Stimulated activated naive B cell treated with anti-CD40 and anti-IgM and Interleukin-4, amounts not matched to agents 10 μg/mL and 1 μg/mL and 100 μg/mL, for 72 hours (primary cell): ENCODE measurements around the gene MRC1.

Experiments used
- ATAC-seq, 2 donors: fragments of 150-1000 bp; cut with Tn5 transposase; replicated peaks; 2 replicates each; pipeline ENCODE4 v1.10.0; 2021; ENCODE audit warnings: moderate library complexity in 1 of 2
- DNase-seq: peaks from one replicate; pipeline ENCODE4 v3.0.0; 2021
- H3K27ac Mint-ChIP-seq: one replicate; pipeline ENCODE4 v1.8.0; 2022; ENCODE audit warnings: mild to moderate bottlenecking, mixed read lengths
- H3K27me3 Mint-ChIP-seq, 2 donors: one replicate each; pipeline ENCODE4 v1.8.0; 2022; ENCODE audit warnings: mixed read lengths in 2 of 2
- H3K36me3 Mint-ChIP-seq, 2 donors: one replicate each; pipeline ENCODE4 v1.8.0; 2022; ENCODE audit warnings: mixed read lengths in 2 of 2, mild to moderate bottlenecking in 1 of 2
- H3K4me1 Mint-ChIP-seq, 2 donors: one replicate each; pipeline ENCODE4 v1.8.0; 2022; ENCODE audit warnings: mixed read lengths in 2 of 2, mild to moderate bottlenecking in 1 of 2
- H3K4me3 Mint-ChIP-seq, 2 donors: one replicate each; pipeline ENCODE4 v1.8.0; 2022; ENCODE audit warnings: mild to moderate bottlenecking in 2 of 2, mixed read lengths in 2 of 2, moderate library complexity in 1 of 2
- H3K9me3 Mint-ChIP-seq, 2 donors: one replicate each; pipeline ENCODE4 v1.8.0; 2022; ENCODE audit warnings: mixed read lengths in 2 of 2, mild to moderate bottlenecking in 1 of 2

MRC1 gene

DNA sequence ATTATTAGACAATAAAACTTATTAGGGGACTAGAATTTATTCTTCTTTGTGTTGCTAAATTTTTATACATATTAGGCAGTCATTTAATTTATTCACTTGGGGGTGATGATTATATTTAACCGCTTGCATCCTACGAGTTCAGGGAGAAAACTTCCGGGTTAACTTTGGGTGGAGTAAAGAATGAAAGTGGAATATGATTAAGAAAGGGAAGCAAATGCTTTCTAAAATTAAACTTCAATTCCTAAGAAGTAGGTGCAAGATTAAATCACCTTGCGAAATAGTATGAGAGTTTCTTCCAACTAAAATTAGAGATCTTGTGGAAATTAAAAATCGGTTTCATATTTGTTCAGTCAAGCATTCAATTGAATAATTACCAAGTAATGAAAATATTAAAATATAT lies 33.5 kb downstream of the MRC1 start:
- H3K9me3 Mint-ChIP-seq: no peaks in the 10 kb centered on the region
- H3K36me3 Mint-ChIP-seq: no peaks in the 10 kb centered on the region
- no peak overlapping the region for H3K27ac Mint-ChIP-seq
- H3K27me3 Mint-ChIP-seq: peaks cover 11 to 12% of the 10 kb centered on the region in 2 donors
- ATAC-seq (no peak), DNase-seq (no peak)
- H3K4me3 Mint-ChIP-seq: no peak overlapping the region
- H3K4me1 Mint-ChIP-seq: peaks cover 5 to 10% of the 10 kb centered on the region in 2 donors

DNA sequence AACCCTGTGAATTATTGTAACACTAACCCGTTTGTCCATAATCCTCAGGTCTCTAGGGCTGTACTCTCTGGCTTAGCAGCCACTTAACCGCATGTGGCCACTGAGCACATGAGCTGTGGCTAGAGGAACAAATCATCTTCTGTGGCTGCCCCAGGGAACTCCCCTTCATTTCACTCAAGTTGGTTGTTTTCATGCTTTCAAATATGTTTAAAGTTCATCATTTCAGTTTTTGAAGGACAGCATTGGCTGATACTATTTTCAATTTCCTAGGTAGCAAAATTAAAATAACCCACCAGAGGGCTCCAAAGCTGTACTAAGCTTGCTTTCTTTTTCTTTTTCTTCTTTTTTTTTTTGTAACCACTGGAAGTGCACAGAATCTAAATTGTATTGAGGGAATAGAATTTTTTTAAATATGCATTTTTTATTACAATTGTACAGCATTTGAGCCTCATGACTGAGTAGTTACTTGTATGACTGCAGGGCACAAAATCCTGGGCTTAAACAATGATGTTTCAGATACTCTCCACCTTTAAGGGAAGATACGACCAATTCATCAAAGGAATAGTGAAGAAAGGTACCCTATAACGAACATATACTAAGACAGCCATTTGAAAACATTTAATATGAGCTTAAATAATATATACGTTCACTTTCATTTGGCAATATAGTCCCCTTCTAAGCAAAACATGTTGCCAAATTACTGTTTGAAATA lies 38.6 kb downstream of the MRC1 start:
- peak; percentile 82 to 89 for ATAC-seq

DNA sequence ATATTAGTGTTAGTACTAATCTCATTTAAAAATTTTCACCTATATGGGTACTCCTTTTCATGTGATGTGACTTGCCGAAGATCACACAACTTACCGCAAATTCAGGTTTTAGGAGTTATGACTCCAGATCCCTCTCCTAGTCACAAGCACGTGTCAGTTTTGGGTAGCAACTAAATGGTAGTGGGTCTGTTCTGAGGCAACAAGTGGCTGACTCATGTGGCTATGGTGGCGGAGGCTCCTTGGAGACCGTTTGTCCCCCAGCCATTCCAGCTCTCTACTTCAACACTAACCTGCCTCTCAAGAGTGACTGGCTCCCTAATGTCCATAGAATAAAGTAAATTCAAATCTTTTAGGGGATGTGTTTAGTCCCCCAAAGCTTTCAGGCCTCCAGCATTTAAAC lies 39.5 kb downstream of the MRC1 start:
- H3K27ac Mint-ChIP-seq: no peak overlapping the region
- H3K4me1 Mint-ChIP-seq: peaks cover 3 to 5% of the 10 kb centered on the region in 2 donors
- no peaks in the 10 kb centered on the region for H3K36me3 Mint-ChIP-seq
- DNase-seq: no peak
- ATAC-seq: no peak
- no peaks in the 10 kb centered on the region for H3K9me3 Mint-ChIP-seq
- peaks cover 7 to 11% of the 10 kb centered on the region in 2 donors for H3K27me3 Mint-ChIP-seq
- no peak overlapping the region for H3K4me3 Mint-ChIP-seq

More for the DNA sequence above, 38.6 kb downstream of the MRC1 start:
- no peak overlapping the region for H3K27ac Mint-ChIP-seq
- H3K4me3 Mint-ChIP-seq: no peak overlapping the region
- no peaks in the 10 kb centered on the region for H3K9me3 Mint-ChIP-seq
- H3K36me3 Mint-ChIP-seq: no peaks in the 10 kb centered on the region
- peaks cover 3 to 5% of the 10 kb centered on the region in 2 donors for H3K4me1 Mint-ChIP-seq
- no peak for DNase-seq
- peaks cover 7 to 11% of the 10 kb centered on the region in 2 donors for H3K27me3 Mint-ChIP-seq

DNA sequence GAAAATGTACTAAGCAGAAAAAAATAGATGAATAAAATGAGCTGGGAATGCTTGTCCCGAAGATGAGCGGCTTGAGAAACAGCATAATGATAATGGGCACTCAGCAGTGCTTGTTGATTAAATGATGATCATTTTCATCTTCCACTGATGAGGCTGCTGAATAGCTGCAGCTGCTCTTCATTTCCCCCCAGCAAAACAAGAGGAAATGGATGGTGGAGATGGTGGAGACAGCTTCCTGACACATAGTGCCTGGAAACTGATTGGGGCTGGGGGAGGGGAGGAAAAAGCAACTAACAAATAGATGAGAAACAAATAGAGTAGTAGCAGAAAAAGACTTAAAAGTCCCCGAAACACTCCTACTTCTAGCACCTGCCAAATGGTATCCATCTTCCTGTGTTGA lies 41.4 kb downstream of the MRC1 start:
- Mint-ChIP-seq H3K27me3 (peaks cover 0 to 5% of the 10 kb centered on the region in 2 donors), H3K4me1 (peaks cover 7 to 10% of the 10 kb centered on the region in 2 donors), H3K36me3 (no peaks in the 10 kb centered on the region), H3K9me3 (no peaks in the 10 kb centered on the region), H3K4me3 (no peak overlapping the region), H3K27ac (no peak overlapping the region)
- DNase-seq (no peak), ATAC-seq (no peak)

DNA sequence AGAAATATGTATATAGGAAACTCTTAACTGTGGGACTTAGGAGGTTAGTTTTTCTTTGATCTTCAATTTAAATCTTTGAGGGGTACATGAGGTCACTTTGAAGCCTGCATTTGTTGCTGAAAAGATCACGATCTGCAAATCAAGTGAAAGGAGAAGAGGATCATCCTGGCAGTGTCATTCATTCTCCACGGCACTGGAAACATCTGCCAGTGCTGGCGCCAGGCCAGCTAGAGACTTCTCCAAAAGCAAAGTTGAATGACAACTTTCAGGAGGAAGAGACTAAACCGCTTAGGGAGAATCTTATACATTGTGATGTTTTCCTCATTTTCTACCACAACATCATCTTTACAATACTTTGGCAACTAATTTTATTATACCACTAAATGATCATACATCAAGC lies 42.5 kb downstream of the MRC1 start:
- no peaks in the 10 kb centered on the region for H3K9me3 Mint-ChIP-seq
- no peak overlapping the region for H3K27ac Mint-ChIP-seq
- ATAC-seq (no peak), DNase-seq (no peak)
- H3K36me3 Mint-ChIP-seq: no peaks in the 10 kb centered on the region
- no peak overlapping the region for H3K4me3 Mint-ChIP-seq
- H3K27me3 Mint-ChIP-seq: peaks cover 0 to 5% of the 10 kb centered on the region in 2 donors
- H3K4me1 Mint-ChIP-seq: peaks cover 10 to 20% of the 10 kb centered on the region in 2 donors

DNA sequence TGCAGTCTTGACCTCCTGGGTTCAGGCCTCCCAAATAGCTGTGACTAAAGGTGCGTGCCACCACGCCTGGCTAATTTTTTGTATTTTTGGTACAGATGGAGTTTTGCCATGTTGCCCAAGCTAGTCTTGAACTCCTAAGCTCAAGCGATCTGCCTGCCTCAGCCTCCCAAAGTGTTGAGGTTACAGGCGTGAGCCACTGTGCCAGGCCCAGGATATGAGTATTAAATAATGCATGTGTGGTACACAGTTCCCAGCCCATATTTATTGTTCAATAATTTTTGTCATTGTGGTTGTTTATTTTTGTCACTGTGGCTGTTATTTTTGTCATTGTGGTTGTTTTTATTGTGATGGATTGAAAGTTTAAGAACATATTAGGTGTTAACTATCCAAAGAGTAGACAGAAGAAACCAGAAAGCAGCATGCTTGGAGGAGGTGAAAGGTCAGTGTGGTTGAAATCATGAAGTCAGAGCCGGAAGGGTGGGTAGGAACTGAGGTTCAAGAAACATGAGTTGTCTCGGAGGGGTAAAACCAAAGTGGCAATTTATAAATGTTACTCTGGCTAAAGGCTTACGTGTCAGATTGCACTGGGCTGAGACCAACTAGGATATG lies 45.0 kb downstream of the MRC1 start:
- H3K27ac Mint-ChIP-seq: no peak overlapping the region
- H3K4me1 Mint-ChIP-seq: peaks cover 19 to 36% of the 10 kb centered on the region in 2 donors
- H3K27me3 Mint-ChIP-seq: peaks cover 0 to 5% of the 10 kb centered on the region in 2 donors
- DNase-seq: no peak
- peak; percentile 67 to 70 for ATAC-seq
- H3K9me3 Mint-ChIP-seq: peaks cover 4 to 7% of the 10 kb centered on the region in 2 donors
- no peak overlapping the region for H3K4me3 Mint-ChIP-seq
- no peaks in the 10 kb centered on the region for H3K36me3 Mint-ChIP-seq

DNA sequence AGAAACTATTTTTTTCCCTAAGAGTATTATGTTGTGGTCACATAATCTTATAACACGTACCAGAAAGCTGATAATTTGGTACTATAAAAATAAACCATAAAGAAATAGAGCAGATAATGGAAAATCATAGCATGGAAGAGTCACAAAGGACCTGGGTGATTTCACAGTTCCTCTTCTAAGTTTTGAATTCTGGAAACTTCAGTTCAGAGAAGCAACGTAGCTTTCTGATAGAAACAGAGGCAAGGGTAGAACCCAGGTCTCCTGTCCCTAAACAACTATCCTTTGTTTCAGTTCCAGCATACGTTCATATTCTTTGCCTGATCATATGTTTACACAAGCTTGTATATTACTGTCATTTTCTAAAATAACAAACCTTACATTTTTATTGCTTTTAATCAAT lies 47.9 kb downstream of the MRC1 start:
- Mint-ChIP-seq H3K4me3 (no peak overlapping the region), H3K27ac (no peak overlapping the region), H3K4me1 (peaks cover 21 to 38% of the 10 kb centered on the region in 2 donors), H3K36me3 (peaks cover 0 to 3% of the 10 kb centered on the region in 2 donors), H3K27me3 (peaks cover 0 to 5% of the 10 kb centered on the region in 2 donors), H3K9me3 (peaks cover 8 to 9% of the 10 kb centered on the region in 2 donors)
- ATAC-seq (peak; percentile 52 to 55), DNase-seq (no peak)

DNA sequence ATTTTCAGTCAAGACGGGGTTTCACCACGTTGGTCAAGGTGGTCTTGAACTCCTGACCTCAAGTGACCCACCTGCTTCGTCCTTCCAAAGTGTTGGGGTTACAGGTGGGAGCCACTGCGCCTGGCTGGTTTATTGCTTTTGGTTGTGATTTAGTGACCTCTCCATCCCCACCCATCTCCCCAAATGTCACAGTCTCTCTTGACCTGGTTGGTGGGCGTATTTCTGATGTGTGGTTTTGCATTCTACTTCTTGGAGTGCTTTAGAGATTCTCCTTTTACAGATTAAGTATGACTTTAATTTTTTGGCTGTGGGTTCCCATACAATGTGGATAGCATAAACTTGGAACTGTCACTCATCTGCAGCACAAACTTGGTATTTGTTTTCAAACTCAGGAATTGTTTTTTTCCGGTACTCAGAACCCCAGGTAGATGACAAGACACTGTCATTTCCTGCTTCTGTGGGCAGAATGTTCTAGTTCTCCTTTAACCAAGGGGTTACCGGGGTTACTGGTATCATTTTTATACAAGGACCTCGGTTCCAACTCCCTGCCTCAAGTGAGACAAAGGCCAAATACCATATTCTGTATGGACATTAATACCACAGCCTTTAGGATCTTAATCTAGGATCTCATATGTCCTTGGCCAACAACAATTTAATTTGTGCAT lies 50.5 kb downstream of the MRC1 start:
- Mint-ChIP-seq H3K9me3 (peaks cover 8 to 9% of the 10 kb centered on the region in 2 donors), H3K4me3 (peak overlapping the region in 1 of 2 donors; percentile 20), H3K4me1 (peaks cover 17 to 34% of the 10 kb centered on the region in 2 donors), H3K36me3 (peaks cover 0 to 3% of the 10 kb centered on the region in 2 donors), H3K27ac (peak overlapping the region; percentile 9), H3K27me3 (peaks cover 5% of the 10 kb centered on the region in 2 donors)
- ATAC-seq (peak; percentile 78 to 85), DNase-seq (no peak)

DNA sequence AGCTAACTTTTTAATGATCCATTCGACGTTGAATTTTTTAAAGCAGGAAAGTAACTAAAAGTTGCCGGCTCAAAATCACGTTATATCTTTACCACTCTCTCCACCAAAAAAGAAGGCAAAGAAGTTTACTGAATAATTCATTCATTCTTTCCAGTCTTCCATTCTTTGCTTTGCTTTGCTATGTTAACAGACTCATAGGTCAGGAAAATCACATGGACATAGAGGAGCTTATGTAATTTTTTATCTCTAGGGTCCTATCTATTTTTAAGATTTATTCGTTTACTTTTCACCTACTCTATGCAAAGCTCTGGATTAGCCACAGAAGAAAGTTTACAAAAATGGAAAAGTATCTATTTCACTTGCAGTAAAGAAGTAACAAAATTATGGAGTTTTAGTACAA lies 52.6 kb downstream of the MRC1 start:
- Mint-ChIP-seq H3K36me3 (peaks cover 0 to 3% of the 10 kb centered on the region in 2 donors), H3K4me1 (peaks cover 13 to 22% of the 10 kb centered on the region in 2 donors), H3K27me3 (peaks cover 0 to 15% of the 10 kb centered on the region in 2 donors), H3K27ac (no peak overlapping the region), H3K4me3 (no peak overlapping the region), H3K9me3 (peaks cover 8% of the 10 kb centered on the region in 2 donors)
- ATAC-seq: no peak
- DNase-seq: no peak

DNA sequence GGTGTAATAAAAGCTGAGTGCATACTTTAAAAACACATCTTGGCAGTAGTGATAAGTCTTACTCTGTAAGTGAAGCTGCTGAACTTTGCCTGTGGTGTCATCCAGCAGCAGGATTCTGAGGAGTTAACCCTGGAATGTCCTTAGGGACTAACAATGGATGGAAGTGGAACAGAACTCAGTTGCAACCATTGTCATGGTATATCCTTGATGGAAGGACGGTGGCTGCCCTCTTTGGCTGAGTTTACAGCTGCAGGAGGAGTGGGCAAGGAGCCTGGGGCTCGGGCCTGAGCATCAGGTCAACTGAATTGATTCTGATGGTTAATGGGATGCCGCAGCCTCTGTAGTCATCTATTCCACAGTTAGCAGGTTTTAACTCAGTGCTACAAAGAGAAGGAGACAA lies 56.2 kb downstream of the MRC1 start:
- Mint-ChIP-seq H3K9me3 (peaks cover 2 to 3% of the 10 kb centered on the region in 2 donors), H3K27ac (no peak overlapping the region), H3K4me3 (no peak overlapping the region), H3K36me3 (no peaks in the 10 kb centered on the region), H3K27me3 (peaks cover 5 to 23% of the 10 kb centered on the region in 2 donors), H3K4me1 (peaks cover 0 to 6% of the 10 kb centered on the region in 2 donors)
- ATAC-seq (no peak), DNase-seq (no peak)

DNA sequence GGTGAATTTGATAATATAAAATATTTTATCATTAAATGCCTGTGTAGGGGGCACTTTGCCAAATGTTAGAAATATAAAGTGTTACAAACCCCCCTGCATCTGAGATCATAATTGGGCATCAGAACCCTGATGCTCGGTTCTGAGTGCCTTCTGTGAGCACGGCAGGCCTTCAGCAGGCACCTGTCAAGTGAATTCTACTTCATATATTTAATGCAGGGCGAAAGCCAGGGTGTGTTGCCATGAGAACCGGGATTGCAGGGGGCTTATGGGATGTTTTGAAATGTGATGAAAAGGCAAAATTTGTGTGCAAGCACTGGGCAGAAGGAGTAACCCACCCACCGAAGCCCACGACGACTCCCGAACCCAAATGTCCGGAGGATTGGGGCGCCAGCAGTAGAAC lies 57.2 kb downstream of the MRC1 start:
- peaks cover 0 to 14% of the 10 kb centered on the region in 2 donors for H3K4me1 Mint-ChIP-seq
- DNase-seq (no peak), ATAC-seq (no peak)
- peaks cover 0 to 2% of the 10 kb centered on the region in 2 donors for H3K9me3 Mint-ChIP-seq
- H3K36me3 Mint-ChIP-seq: no peaks in the 10 kb centered on the region
- H3K27ac Mint-ChIP-seq: no peak overlapping the region
- H3K27me3 Mint-ChIP-seq: peaks cover 5 to 23% of the 10 kb centered on the region in 2 donors
- H3K4me3 Mint-ChIP-seq: no peak overlapping the region

DNA sequence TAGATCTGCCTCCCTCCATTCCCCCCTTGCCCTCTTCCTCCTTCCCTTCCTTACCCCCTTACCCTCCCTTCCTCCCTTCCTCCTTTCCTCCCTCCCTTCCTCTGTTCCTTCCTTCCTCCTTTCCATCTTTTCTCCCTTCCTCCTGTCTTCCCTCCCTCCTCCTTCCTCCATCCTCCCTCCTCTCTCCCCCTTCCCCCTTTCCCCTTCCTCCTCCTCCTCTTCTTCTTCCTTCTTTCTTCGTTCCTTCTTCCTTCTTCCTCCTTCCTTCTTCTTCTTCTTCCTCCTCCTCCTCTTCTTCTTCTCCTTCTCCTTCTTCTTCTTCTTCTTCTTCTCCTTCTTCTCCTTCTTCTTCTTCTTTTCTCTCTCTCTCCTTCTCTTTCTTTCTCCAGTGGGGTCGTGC lies 57.9 kb downstream of the MRC1 start:
- H3K27ac Mint-ChIP-seq: no peak overlapping the region
- H3K9me3 Mint-ChIP-seq: peaks cover 0 to 2% of the 10 kb centered on the region in 2 donors
- ATAC-seq: no peak
- H3K27me3 Mint-ChIP-seq: peaks cover 5 to 23% of the 10 kb centered on the region in 2 donors
- no peak overlapping the region for H3K4me3 Mint-ChIP-seq
- no peaks in the 10 kb centered on the region for H3K36me3 Mint-ChIP-seq
- H3K4me1 Mint-ChIP-seq: peaks cover 0 to 20% of the 10 kb centered on the region in 2 donors
- no peak for DNase-seq

DNA sequence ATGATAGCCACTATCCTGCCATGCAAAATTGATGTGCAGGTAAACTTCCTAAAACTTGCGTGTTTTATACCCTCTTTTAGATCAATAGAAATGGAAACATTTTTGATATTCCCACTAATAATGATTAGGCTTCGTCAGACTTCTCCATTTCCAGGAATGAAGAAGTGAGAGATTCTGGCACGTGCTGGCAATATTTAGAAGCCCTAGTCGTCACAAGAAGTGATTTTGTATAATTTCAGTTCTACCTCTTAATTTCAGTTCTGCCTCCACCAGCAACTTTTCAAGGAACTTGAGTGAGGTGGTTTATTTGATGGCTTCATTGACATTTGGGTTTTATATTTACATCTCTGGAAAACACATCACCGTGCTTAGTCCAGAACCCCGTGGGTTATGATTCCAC lies 61.9 kb downstream of the MRC1 start:
- ATAC-seq (peak; percentile 45 to 79), DNase-seq (no peak)
- Mint-ChIP-seq H3K4me3 (no peak overlapping the region), H3K36me3 (no peaks in the 10 kb centered on the region), H3K27me3 (peaks cover 5 to 16% of the 10 kb centered on the region in 2 donors), H3K4me1 (peaks cover 0 to 28% of the 10 kb centered on the region in 2 donors), H3K9me3 (peaks cover 0 to 2% of the 10 kb centered on the region in 2 donors), H3K27ac (no peak overlapping the region)

DNA sequence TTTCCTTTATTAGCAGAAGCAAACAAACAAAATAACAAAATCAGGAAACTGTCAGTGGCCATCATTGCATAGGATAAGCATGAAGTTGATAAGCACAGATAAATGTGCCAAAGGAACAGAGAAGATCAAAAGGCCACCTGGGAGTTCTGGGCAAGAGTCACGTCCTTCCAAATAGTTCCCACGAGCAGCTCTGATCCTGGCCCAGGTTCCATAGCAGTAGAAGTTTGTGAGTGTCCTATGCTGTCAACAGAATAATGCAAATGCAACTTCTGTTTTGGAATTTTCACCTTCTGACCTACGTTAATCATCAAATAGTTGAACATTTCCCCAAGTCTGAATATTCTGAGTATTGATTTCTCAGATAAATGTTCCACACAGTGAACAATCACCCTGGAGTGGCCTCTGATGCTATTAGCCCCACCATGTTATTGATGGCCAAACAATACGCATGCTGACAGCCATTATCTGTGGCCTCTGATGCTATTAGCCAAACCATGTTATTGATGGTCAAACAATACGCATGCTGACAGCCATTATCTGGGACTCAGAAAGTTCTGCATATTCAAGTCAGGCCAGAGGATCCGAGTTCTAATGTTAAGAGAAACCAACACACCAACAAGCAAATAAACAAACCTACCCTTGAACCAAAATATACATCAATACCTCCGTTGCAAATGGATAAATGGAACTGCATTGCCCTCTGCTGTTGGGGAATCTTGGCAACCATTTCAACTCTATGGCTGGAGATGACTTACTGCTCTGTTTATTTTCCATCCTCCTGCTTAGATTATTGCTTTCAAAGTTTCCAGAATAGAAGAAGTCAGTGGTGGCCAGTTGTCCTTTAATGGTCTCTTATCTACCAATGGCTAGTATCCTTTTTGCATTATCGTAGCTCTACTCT lies 63.3 kb downstream of the MRC1 start:
- no peak for DNase-seq
- no peak overlapping the region for H3K27ac Mint-ChIP-seq
- H3K27me3 Mint-ChIP-seq: peaks cover under 1 to 2% of the 10 kb centered on the region in 2 donors
- no peak overlapping the region for H3K4me3 Mint-ChIP-seq
- peak in 1 of 2 donors; percentile 46 for ATAC-seq
- H3K9me3 Mint-ChIP-seq: no peaks in the 10 kb centered on the region
- no peaks in the 10 kb centered on the region for H3K36me3 Mint-ChIP-seq
- peaks cover 0 to 28% of the 10 kb centered on the region in 2 donors for H3K4me1 Mint-ChIP-seq
